Measurements from ENCODE around the gene GLB1L2.

GLB1L2 gene

GRCh38 chr11:134401825-134402809 lies 70.3 kb downstream of the GLB1L2 start:
- Histone ChIP-seq H3K36me3 (ENCODE audit: control insufficient read depth, insufficient read depth, low read length) (no peaks in the 10 kb centered on the region), H3K4me3 (ENCODE audit: insufficient read depth, low read depth, low read length, poor library complexity, severe bottlenecking) (no peak overlapping the region), H3K4me1 (ENCODE audit: control insufficient read depth, insufficient read depth, low read length, poor library complexity, severe bottlenecking) (no peaks in the 10 kb centered on the region), H3K9me3 (ENCODE audit: control insufficient read depth, low read length) (no peaks in the 10 kb centered on the region), H3K27me3 (replicated peaks; ENCODE audit: control insufficient read depth, insufficient read depth, low read length, poor library complexity, severe bottlenecking) (no peaks in the 10 kb centered on the region), H3K27ac (ENCODE audit: insufficient read depth, low read length, poor library complexity, severe bottlenecking) (no peak overlapping the region)
- DNase-seq: peak in 1 of 3 donors; percentile 11

GRCh38 chr11:134402910-134403309 lies 71.1 kb downstream of the GLB1L2 start:
- no peak overlapping the region for H3K27ac ChIP-seq (ENCODE audit: insufficient read depth, low read length, poor library complexity, severe bottlenecking)
- H3K4me3 ChIP-seq (ENCODE audit: insufficient read depth, low read depth, low read length, poor library complexity, severe bottlenecking): no peak overlapping the region
- DNase-seq: no peak
- H3K36me3 ChIP-seq (ENCODE audit: control insufficient read depth, insufficient read depth, low read length): no peaks in the 10 kb centered on the region
- no peaks in the 10 kb centered on the region for H3K9me3 ChIP-seq (ENCODE audit: control insufficient read depth, low read length)
- peaks cover 3% of the 10 kb centered on the region for H3K27me3 ChIP-seq (replicated peaks; ENCODE audit: control insufficient read depth, insufficient read depth, low read length, poor library complexity, severe bottlenecking)
- no peaks in the 10 kb centered on the region for H3K4me1 ChIP-seq (ENCODE audit: control insufficient read depth, insufficient read depth, low read length, poor library complexity, severe bottlenecking)

DNA sequence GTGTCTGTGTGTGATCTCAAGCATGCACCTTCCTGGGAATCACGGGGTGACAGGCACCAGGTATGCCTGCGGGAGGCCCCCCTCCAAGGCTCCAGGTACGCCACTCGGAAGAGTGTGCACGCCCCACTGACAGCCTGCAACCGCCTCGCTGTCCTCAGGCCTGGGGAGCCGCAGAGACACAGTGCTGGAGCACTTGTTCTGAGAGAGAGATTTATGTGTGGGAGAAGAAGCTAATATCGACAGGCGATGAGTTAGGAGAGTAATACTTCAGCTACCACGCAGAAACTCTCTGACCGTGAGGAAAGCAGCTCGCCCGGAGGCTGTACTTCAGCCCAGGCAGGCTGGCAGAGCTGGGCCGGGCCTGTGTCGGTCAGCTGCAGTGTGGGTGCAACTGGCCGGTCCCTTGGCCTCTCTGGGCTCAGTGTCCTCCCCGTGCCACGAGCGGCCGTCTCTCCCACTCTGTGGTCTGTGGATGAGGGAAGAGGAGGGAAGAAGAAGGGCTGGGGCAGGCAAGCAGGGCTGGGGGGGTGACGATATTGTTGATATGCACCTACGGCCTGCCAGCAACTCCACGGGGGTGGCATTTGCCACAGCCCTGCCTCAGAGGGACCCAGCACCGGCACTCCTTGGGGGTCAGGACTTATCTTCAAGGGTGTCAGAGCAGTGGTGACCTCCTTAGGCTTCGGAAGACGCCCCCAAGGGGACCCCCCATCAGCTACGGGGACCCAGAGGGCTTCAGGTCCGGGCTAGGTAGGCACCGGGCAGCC lies 73.0 kb downstream of the GLB1L2 start:
- DNase-seq: no peak

DNA sequence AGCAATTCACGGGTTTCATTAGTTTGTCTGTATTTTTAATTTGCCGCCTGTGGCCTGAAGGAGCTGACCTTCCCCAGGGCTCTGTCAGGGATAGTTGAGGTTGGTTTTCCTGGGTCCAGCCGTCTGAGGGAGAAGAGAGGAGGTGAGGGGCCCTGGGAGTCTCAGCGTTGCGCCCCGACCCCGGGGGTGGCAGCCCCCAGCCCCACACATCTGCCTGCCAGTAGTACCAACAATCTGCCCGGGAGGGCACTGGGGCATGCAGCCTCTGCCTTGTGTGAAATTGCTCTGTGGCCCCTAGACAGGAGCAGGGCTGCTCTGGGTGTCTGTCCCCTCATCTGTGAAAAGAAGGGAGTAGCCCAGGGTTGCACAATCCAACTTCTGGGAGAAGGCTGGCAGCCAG lies 73.6 kb downstream of the GLB1L2 start:
- H3K4me1 ChIP-seq (ENCODE audit: control insufficient read depth, insufficient read depth, low read length, poor library complexity, severe bottlenecking): no peaks in the 10 kb centered on the region
- no peak for DNase-seq
- peaks cover 3% of the 10 kb centered on the region for H3K27me3 ChIP-seq (replicated peaks; ENCODE audit: control insufficient read depth, insufficient read depth, low read length, poor library complexity, severe bottlenecking)
- no peaks in the 10 kb centered on the region for H3K9me3 ChIP-seq (ENCODE audit: control insufficient read depth, low read length)
- H3K4me3 ChIP-seq (ENCODE audit: insufficient read depth, low read depth, low read length, poor library complexity, severe bottlenecking): no peak overlapping the region
- H3K36me3 ChIP-seq (ENCODE audit: control insufficient read depth, insufficient read depth, low read length): no peaks in the 10 kb centered on the region
- no peak overlapping the region for H3K27ac ChIP-seq (ENCODE audit: insufficient read depth, low read length, poor library complexity, severe bottlenecking)

More for the DNA sequence above, 73.0 kb downstream of the GLB1L2 start:
- H3K27me3 ChIP-seq (replicated peaks; ENCODE audit: control insufficient read depth, insufficient read depth, low read length, poor library complexity, severe bottlenecking): peaks cover 3% of the 10 kb centered on the region
- H3K27ac ChIP-seq (ENCODE audit: insufficient read depth, low read length, poor library complexity, severe bottlenecking): no peak overlapping the region
- H3K4me3 ChIP-seq (ENCODE audit: insufficient read depth, low read depth, low read length, poor library complexity, severe bottlenecking): no peak overlapping the region
- no peaks in the 10 kb centered on the region for H3K4me1 ChIP-seq (ENCODE audit: control insufficient read depth, insufficient read depth, low read length, poor library complexity, severe bottlenecking)
- H3K9me3 ChIP-seq (ENCODE audit: control insufficient read depth, low read length): no peaks in the 10 kb centered on the region
- no peaks in the 10 kb centered on the region for H3K36me3 ChIP-seq (ENCODE audit: control insufficient read depth, insufficient read depth, low read length)

GRCh38 chr11:134405841-134406240 lies 74.1 kb downstream of the GLB1L2 start:
- Histone ChIP-seq H3K9me3 (ENCODE audit: control insufficient read depth, low read length) (no peaks in the 10 kb centered on the region), H3K4me3 (ENCODE audit: insufficient read depth, low read depth, low read length, poor library complexity, severe bottlenecking) (no peak overlapping the region), H3K27ac (ENCODE audit: insufficient read depth, low read length, poor library complexity, severe bottlenecking) (no peak overlapping the region), H3K27me3 (replicated peaks; ENCODE audit: control insufficient read depth, insufficient read depth, low read length, poor library complexity, severe bottlenecking) (peaks cover 3% of the 10 kb centered on the region), H3K36me3 (ENCODE audit: control insufficient read depth, insufficient read depth, low read length) (no peaks in the 10 kb centered on the region), H3K4me1 (ENCODE audit: control insufficient read depth, insufficient read depth, low read length, poor library complexity, severe bottlenecking) (no peaks in the 10 kb centered on the region)
- no peak for DNase-seq

- Histone ChIP-seq H3K27ac (ENCODE audit: insufficient read depth, low read length, poor library complexity, severe bottlenecking) (no peak overlapping the region), H3K4me1 (ENCODE audit: control insufficient read depth, insufficient read depth, low read length, poor library complexity, severe bottlenecking) (peaks cover 7% of the 10 kb centered on the region), H3K4me3 (ENCODE audit: insufficient read depth, low read depth, low read length, poor library complexity, severe bottlenecking) (no peak overlapping the region), H3K27me3 (replicated peaks; ENCODE audit: control insufficient read depth, insufficient read depth, low read length, poor library complexity, severe bottlenecking) (peaks cover 7% of the 10 kb centered on the region), H3K9me3 (ENCODE audit: control insufficient read depth, low read length) (no peaks in the 10 kb centered on the region), H3K36me3 (ENCODE audit: control insufficient read depth, insufficient read depth, low read length) (no peaks in the 10 kb centered on the region)
- no peak for DNase-seq
These were observed 74.7 kb downstream of the GLB1L2 start for GRCh38 chr11:134406264-134407185.

GRCh38 chr11:134407321-134407828 lies 75.6 kb downstream of the GLB1L2 start:
- Histone ChIP-seq H3K27me3 (replicated peaks; ENCODE audit: control insufficient read depth, insufficient read depth, low read length, poor library complexity, severe bottlenecking) (peaks cover 8% of the 10 kb centered on the region), H3K4me3 (ENCODE audit: insufficient read depth, low read depth, low read length, poor library complexity, severe bottlenecking) (no peak overlapping the region), H3K4me1 (ENCODE audit: control insufficient read depth, insufficient read depth, low read length, poor library complexity, severe bottlenecking) (peaks cover 9% of the 10 kb centered on the region), H3K36me3 (ENCODE audit: control insufficient read depth, insufficient read depth, low read length) (no peaks in the 10 kb centered on the region), H3K27ac (ENCODE audit: insufficient read depth, low read length, poor library complexity, severe bottlenecking) (no peak overlapping the region), H3K9me3 (ENCODE audit: control insufficient read depth, low read length) (no peaks in the 10 kb centered on the region)
- no peak for DNase-seq

GRCh38 chr11:134407923-134408322 lies 76.1 kb downstream of the GLB1L2 start:
- Histone ChIP-seq H3K9me3 (ENCODE audit: control insufficient read depth, low read length) (no peaks in the 10 kb centered on the region), H3K4me1 (ENCODE audit: control insufficient read depth, insufficient read depth, low read length, poor library complexity, severe bottlenecking) (peaks cover 12% of the 10 kb centered on the region), H3K27ac (ENCODE audit: insufficient read depth, low read length, poor library complexity, severe bottlenecking) (no peak overlapping the region), H3K36me3 (ENCODE audit: control insufficient read depth, insufficient read depth, low read length) (no peaks in the 10 kb centered on the region), H3K4me3 (ENCODE audit: insufficient read depth, low read depth, low read length, poor library complexity, severe bottlenecking) (no peak overlapping the region), H3K27me3 (replicated peaks; ENCODE audit: control insufficient read depth, insufficient read depth, low read length, poor library complexity, severe bottlenecking) (peaks cover 8% of the 10 kb centered on the region)
- DNase-seq: no peak
